Femur (tissue), 1 donor: ENCODE measurements around the gene HAO1.
A peak's percentile ranks its signal among the peaks of the same experiment; 100 is the strongest.

ENCODE experiments used
- DNase-seq: peaks from one replicate; pipeline ENCODE4 v3.0.0-alpha.2; 2017

The HAO1 gene

DNA sequence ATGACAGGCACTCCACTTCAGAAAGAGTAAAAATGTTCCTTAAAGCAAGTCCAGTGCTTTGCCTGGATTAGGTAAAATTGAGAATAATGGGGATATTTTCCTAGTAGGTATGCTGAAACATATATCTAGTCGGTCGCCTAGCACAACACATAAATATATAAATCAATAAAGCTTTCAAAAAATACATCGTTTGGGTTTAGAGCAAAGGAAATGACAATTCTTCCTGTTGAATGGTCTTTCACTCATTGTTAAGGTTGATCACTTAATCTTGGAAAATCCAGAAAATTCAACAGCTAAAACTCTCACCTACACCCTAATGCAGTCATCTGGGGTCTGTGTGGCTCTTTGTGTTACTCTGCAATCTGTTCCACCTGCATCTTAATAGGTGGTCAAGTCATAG, 13.9 kb downstream of the HAO1 start:
- DNase-seq: no peak

DNA sequence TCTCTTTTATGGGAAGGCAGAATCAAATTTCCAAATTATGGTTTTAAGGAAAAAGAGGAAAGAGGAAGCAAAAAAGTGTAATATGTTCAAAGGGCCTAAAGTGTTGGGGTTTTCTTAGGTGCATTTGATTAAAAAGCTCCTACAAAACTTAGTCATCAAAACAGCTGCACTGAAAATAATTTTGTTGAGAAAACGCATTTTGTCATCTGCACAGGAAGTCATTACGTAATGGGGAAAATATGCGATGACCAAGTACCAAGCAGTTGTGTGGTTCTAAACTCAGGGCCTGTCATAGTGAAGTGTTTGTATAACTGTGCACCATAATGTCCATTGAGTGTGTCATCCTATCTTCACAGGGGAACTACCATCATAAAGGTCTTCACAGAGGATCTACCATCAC, 15.6 kb downstream of the HAO1 start:
- DNase-seq: no peak

GRCh38 chr20:7916648-7917047, 23.6 kb downstream of the HAO1 start:
- no peak for DNase-seq

DNA sequence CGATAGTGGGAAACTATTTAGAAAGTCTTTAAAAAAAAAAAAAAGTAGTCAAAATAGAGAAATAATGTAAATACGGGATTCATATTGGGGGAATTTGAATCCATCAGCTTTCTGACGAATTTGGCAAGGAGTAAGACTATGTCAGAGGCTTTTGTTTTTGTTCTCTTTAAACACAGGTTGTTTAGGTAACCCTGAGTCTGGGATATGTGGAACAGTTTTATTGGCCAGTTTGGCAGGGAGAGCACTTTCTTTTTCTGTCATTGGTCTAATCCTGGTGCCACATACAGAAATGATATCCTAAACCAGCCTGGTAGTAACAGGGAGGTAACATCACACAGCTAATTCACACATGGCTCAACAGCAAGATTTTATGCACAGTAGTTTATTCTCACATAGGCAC, 27.7 kb downstream of the HAO1 start:
- no peak for DNase-seq

DNA sequence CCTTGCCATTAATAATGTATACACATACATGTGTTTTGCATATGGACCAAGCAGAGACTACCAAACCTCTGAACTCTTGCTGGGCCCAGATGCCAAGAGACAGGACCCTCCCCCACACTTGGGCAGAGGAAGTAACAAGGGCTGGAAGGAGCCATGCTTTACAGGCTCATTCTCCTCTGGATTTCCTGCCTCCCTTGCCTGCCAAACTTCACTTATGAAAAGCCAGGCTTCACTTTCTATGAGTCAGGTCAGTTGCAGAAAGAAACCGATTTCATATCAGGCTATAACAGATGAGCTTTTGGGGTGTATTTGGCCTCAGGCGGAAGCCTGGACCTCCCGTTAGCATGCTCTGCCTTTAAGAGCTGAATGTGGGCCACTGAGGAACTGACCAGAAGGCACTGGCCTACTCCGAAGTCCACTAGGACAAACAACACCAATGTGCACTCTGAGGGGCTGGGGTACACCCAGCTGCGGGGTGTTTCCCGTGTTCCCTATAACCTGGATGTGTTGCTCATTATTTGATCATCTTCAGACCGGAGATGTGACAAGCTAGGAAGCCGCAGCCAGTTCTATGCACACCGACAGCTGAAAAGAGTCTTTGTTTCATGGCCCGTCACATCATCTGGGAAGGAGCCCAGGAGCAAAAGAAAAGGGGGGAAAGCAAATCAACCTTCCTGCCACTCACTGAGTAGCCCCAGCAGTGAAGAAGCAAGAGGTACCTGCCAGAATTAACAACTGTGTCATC, 28.5 kb downstream of the HAO1 start:
- no peak for DNase-seq

DNA sequence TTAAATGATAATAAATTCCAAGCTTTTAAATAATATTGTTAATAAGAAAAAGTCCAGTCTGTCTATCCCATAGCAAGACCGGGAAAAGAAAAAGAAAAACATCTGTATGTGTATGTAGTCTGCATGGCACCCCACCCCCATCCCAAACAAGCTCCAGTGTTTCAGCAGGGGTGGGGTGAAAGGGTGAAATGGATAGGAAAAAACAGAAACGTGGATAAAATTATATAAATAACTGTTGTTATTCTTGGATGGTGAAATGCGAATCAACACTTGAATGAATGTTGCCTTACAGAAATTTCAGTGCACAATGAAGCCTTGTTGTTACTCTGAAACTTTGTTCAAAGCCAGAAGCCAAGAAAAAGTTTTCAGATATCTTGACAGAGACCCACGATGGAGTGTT, 31.4 kb downstream of the HAO1 start:
- DNase-seq: no peak

- no peak for DNase-seq
Observed at GRCh38 chr20:7903429-7903828, 36.8 kb downstream of the HAO1 start.

- DNase-seq: no peak
Observed at GRCh38 chr20:7902879-7903278, 37.4 kb downstream of the HAO1 start.

DNA sequence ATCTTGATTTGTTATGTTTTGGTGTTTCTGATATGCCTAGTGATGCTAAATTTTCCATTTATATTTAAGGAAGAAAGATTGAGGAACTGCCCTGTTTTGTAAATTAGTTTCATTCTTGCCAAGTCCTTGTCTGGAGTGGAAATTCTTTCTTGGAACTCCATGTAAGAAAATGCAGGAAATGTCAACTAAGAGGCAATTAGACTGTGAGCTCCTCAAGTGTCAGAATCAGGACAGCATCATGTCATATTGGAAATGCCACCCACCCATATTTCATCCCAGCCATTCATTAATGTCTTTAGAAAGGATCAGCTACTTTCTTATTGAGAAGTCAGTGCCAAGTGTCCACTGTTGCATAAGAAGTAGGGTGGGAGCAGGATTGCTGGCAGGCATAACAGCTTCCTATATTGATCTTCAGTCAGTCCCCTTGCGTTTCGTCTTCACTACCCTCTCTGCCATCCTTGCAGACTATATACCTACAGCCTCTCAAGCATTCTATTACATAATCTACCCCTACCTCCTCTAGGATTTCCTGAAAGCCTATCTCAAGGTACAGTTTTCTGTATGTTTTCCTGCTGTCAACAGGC, 42.4 kb downstream of the HAO1 start:
- no peak for DNase-seq

- no peak for DNase-seq
Observed at GRCh38 chr20:7893014-7893730, 47.1 kb downstream of the HAO1 start.

DNA sequence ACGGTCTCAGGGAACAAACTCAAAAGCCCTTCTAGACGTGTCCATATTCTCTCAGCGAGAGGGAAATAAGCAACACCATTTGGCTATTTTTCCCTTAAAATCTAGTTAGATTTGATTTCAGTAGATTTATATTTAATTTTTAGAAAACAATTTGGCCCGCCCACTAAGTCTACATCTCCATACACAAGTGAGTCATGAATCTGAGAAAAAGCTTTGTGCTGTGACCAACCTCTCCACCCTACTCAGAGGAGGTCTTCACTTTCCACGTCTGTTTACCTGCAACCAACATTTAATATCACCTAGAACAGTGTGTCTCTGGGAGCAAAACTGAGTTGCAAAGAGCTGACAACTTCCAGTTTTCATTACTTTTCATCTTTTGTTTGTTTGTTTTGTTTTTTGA, 48.6 kb downstream of the HAO1 start:
- DNase-seq: no peak

GRCh38 chr20:7889736-7890135, 50.5 kb downstream of the HAO1 start:
- no peak for DNase-seq

- DNase-seq: no peak
Observed at GRCh38 chr20:7883741-7884140, 56.5 kb downstream of the HAO1 start.

- no peak for DNase-seq
Observed at GRCh38 chr20:7883309-7883708, 56.9 kb downstream of the HAO1 start.

DNA sequence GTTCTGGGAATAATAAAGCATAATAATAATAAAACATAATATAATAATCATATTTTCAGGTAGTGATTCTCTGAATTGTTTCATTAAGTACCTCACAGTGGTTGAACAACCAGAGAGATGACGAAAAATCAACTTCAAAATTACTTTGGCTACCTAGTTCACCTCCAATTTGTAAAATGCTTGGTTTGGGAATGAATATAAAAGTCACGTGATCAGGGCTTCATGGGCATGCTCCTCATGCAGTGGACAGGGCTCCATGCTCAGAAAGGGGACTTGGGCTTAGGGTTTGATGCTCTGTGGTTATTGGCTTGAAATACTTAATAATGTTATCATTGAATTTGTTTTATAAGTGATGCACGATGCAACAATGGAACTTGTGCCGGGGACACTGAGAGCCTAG, 58.2 kb downstream of the HAO1 start:
- DNase-seq: no peak

GRCh38 chr20:7881551-7881950, 58.7 kb downstream of the HAO1 start:
- no peak for DNase-seq

- no peak for DNase-seq
Observed at GRCh38 chr20:7879883-7880282, 60.4 kb downstream of the HAO1 start.

- no peak for DNase-seq
Observed at GRCh38 chr20:7868108-7868507, 72.2 kb downstream of the HAO1 start.

DNA sequence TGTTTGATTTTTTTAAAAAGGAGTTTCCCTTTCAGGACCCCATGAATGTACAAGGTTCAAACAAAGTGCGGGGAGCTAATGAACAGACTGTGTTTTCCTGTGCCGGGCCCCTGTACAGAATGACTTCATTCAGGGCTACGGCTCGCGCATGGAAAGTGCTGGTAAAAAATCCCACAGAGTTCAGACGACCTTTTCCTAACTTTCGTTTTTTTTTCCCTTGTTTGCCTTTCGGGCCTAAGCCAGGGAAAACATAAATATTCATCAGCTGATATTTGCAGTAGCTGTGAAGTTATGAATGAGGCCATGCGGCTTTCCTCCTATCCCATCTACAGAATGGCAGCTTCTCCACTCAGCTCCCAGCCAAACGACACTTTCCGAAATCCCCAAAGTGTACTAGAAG, 74.0 kb downstream of the HAO1 start:
- peak; percentile 77 for DNase-seq

DNA sequence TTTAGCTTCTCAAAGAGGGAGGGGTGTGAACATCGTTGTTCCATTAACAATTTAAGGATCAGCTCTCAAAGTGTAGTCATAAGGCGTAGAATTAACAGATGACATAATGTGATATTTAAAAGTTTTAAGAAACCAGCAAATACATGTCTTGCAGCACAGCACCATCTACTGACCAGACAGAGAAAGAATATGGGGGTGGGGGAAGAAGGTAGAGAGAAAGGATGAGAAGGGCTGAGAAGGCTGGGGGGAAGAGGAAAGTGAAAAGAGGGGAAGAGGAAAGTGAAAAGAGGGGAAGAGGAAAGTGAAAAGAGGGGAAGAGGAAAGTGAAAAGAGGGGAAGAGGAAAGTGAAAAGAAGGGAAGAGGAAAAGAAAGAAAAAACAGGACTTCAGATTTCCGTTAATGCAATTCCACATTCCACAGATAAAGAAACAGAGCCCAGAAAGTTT, 80.9 kb downstream of the HAO1 start:
- DNase-seq: peak; percentile 32

DNA sequence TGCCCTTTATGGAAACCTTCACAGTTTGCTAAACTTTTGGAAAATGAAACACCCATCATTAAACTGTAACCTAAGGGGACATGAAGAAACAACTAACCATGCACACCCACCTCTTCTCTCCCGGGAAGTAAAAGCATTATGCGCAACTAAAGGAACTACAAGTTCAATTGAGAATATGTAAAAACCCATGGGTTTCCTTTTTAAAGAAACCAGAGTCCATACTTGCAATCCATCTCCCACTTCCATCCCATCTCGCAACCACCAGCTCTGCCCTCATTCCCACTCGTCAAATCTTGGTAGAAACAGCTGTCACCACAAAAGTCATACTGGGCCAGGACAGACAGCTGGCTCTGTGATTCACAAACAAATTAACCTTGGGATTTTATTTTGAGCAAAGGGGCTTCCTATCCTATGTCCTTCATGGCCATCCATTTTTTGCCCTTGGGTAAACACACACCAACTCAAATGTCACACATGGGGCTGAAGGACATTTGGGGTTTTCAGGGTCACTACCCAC, 81.5 kb downstream of the HAO1 start:
- peak; percentile 30 for DNase-seq

GRCh38 chr20:7856756-7857155, 83.5 kb downstream of the HAO1 start:
- DNase-seq: no peak

DNA sequence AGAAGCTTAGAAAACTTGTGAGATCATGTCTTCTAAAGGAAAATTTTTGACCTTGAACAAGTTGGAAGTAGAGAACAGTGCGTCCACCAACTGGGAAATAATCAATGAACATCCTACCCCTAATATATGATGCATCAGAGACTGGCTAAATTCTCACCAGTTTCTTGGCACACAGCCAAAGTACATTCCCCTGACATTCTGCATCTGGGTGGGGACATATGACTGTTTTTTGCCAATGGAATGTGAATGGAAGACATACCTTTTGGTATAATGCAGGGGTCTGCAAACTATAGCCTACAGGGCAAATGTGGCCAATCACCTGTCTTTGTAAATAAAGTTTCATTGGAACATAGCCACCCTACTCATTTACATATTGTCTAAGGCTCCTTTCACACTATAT, 84.7 kb downstream of the HAO1 start:
- no peak for DNase-seq

GRCh38 chr20:7853493-7853892, 86.8 kb downstream of the HAO1 start:
- DNase-seq: no peak
